Measurements from ENCODE around the gene CXCL13.
A peak's percentile ranks its signal among the peaks of the same experiment; 100 is the strongest.

CXCL13 gene

GRCh38 chr4:77591532-77591931, 14.1 kb upstream of the CXCL13 start:
- H3K4me3 Mint-ChIP-seq = no peak overlapping the region
- H3K27ac Mint-ChIP-seq = no peak overlapping the region
- H3K4me1 Mint-ChIP-seq (ENCODE audit: low read depth) = peaks cover 19% of the 10 kb centered on the region
- no peaks in the 10 kb centered on the region for H3K27me3 Mint-ChIP-seq
- H3K36me3 Mint-ChIP-seq = no peaks in the 10 kb centered on the region
- H3K9me3 Mint-ChIP-seq (ENCODE audit: low read depth) = no peaks in the 10 kb centered on the region

GRCh38 chr4:77593101-77593500, 12.5 kb upstream of the CXCL13 start:
- Mint-ChIP-seq H3K27ac (peak overlapping the region; percentile 43), H3K36me3 (no peaks in the 10 kb centered on the region), H3K27me3 (no peaks in the 10 kb centered on the region), H3K4me1 (ENCODE audit: low read depth) (peaks cover 10% of the 10 kb centered on the region), H3K4me3 (no peak overlapping the region), H3K9me3 (ENCODE audit: low read depth) (no peaks in the 10 kb centered on the region)

GRCh38 chr4:77593993-77594392, 11.6 kb upstream of the CXCL13 start:
- Mint-ChIP-seq H3K27ac (no peak overlapping the region), H3K9me3 (ENCODE audit: low read depth) (no peaks in the 10 kb centered on the region), H3K4me1 (ENCODE audit: low read depth) (peaks cover 5% of the 10 kb centered on the region), H3K36me3 (no peaks in the 10 kb centered on the region), H3K27me3 (no peaks in the 10 kb centered on the region), H3K4me3 (no peak overlapping the region)

- Mint-ChIP-seq H3K4me1 (ENCODE audit: low read depth) (peaks cover 3% of the 10 kb centered on the region), H3K27me3 (peaks cover 4% of the 10 kb centered on the region), H3K9me3 (ENCODE audit: low read depth) (no peaks in the 10 kb centered on the region), H3K36me3 (no peaks in the 10 kb centered on the region), H3K4me3 (no peak overlapping the region), H3K27ac (no peak overlapping the region)
Observed at GRCh38 chr4:77595364-77595973, 10.2 kb upstream of the CXCL13 start.

GRCh38 chr4:77599378-77599777, 6.2 kb upstream of the CXCL13 start:
- no peaks in the 10 kb centered on the region for H3K9me3 Mint-ChIP-seq (ENCODE audit: low read depth)
- no peaks in the 10 kb centered on the region for H3K4me1 Mint-ChIP-seq (ENCODE audit: low read depth)
- H3K4me3 Mint-ChIP-seq = no peak overlapping the region
- no peaks in the 10 kb centered on the region for H3K36me3 Mint-ChIP-seq
- H3K27ac Mint-ChIP-seq = no peak overlapping the region
- H3K27me3 Mint-ChIP-seq = peaks cover 6% of the 10 kb centered on the region

- no peak overlapping the region for H3K4me3 Mint-ChIP-seq
- no peaks in the 10 kb centered on the region for H3K9me3 Mint-ChIP-seq (ENCODE audit: low read depth)
Observed at GRCh38 chr4:77600521-77601451, 4.8 kb upstream of the CXCL13 start.

GRCh38 chr4:77601614-77602187, 3.9 kb upstream of the CXCL13 start:
- no peaks in the 10 kb centered on the region for H3K9me3 Mint-ChIP-seq (ENCODE audit: low read depth)
- H3K27me3 Mint-ChIP-seq = peaks cover 6% of the 10 kb centered on the region
- H3K4me3 Mint-ChIP-seq = no peak overlapping the region
- no peaks in the 10 kb centered on the region for H3K36me3 Mint-ChIP-seq
- no peaks in the 10 kb centered on the region for H3K4me1 Mint-ChIP-seq (ENCODE audit: low read depth)
- no peak overlapping the region for H3K27ac Mint-ChIP-seq

More at GRCh38 chr4:77600521-77601451, 4.8 kb upstream of the CXCL13 start:
- no peaks in the 10 kb centered on the region for H3K4me1 Mint-ChIP-seq (ENCODE audit: low read depth)
- H3K36me3 Mint-ChIP-seq = no peaks in the 10 kb centered on the region
- H3K27me3 Mint-ChIP-seq = peaks cover 6% of the 10 kb centered on the region
- H3K27ac Mint-ChIP-seq = no peak overlapping the region

GRCh38 chr4:77613267-77613666, 7.6 kb downstream of the CXCL13 start:
- no peaks in the 10 kb centered on the region for H3K36me3 Mint-ChIP-seq

GRCh38 chr4:77615153-77615552, 9.5 kb downstream of the CXCL13 start:
- peaks cover 16% of the 10 kb centered on the region for H3K27me3 Mint-ChIP-seq
- no peaks in the 10 kb centered on the region for H3K36me3 Mint-ChIP-seq
- H3K4me1 Mint-ChIP-seq (ENCODE audit: low read depth) = peaks cover 4% of the 10 kb centered on the region
- H3K4me3 Mint-ChIP-seq = no peak overlapping the region
- no peak overlapping the region for H3K27ac Mint-ChIP-seq
- H3K9me3 Mint-ChIP-seq (ENCODE audit: low read depth) = no peaks in the 10 kb centered on the region

More at GRCh38 chr4:77613267-77613666, 7.6 kb downstream of the CXCL13 start:
- Mint-ChIP-seq H3K4me3 (no peak overlapping the region), H3K4me1 (ENCODE audit: low read depth) (no peaks in the 10 kb centered on the region), H3K9me3 (ENCODE audit: low read depth) (no peaks in the 10 kb centered on the region), H3K27me3 (peaks cover 11% of the 10 kb centered on the region), H3K27ac (no peak overlapping the region)

GRCh38 chr4:77617203-77617602, 11.6 kb downstream of the CXCL13 start:
- Mint-ChIP-seq H3K27me3 (peaks cover 11% of the 10 kb centered on the region), H3K36me3 (no peaks in the 10 kb centered on the region), H3K9me3 (ENCODE audit: low read depth) (no peaks in the 10 kb centered on the region), H3K27ac (no peak overlapping the region), H3K4me3 (no peak overlapping the region), H3K4me1 (ENCODE audit: low read depth) (peaks cover 4% of the 10 kb centered on the region)

- H3K27ac Mint-ChIP-seq = no peak overlapping the region
- H3K9me3 Mint-ChIP-seq (ENCODE audit: low read depth) = no peaks in the 10 kb centered on the region
- H3K4me3 Mint-ChIP-seq = no peak overlapping the region
- H3K36me3 Mint-ChIP-seq = no peaks in the 10 kb centered on the region
- peaks cover 7% of the 10 kb centered on the region for H3K27me3 Mint-ChIP-seq
- H3K4me1 Mint-ChIP-seq (ENCODE audit: low read depth) = peaks cover 4% of the 10 kb centered on the region
Observed at GRCh38 chr4:77618383-77619241, 13.0 kb downstream of the CXCL13 start.

GRCh38 chr4:77619408-77619807, 13.8 kb downstream of the CXCL13 start:
- no peak overlapping the region for H3K4me3 Mint-ChIP-seq
- no peaks in the 10 kb centered on the region for H3K9me3 Mint-ChIP-seq (ENCODE audit: low read depth)
- H3K36me3 Mint-ChIP-seq = no peaks in the 10 kb centered on the region
- peaks cover 7% of the 10 kb centered on the region for H3K27me3 Mint-ChIP-seq
- H3K4me1 Mint-ChIP-seq (ENCODE audit: low read depth) = peaks cover 4% of the 10 kb centered on the region
- no peak overlapping the region for H3K27ac Mint-ChIP-seq

GRCh38 chr4:77621254-77621653, 15.6 kb downstream of the CXCL13 start:
- no peaks in the 10 kb centered on the region for H3K9me3 Mint-ChIP-seq (ENCODE audit: low read depth)
- peaks cover 4% of the 10 kb centered on the region for H3K27me3 Mint-ChIP-seq
- no peaks in the 10 kb centered on the region for H3K36me3 Mint-ChIP-seq
- no peak overlapping the region for H3K27ac Mint-ChIP-seq
- peaks cover 4% of the 10 kb centered on the region for H3K4me1 Mint-ChIP-seq (ENCODE audit: low read depth)
- H3K4me3 Mint-ChIP-seq = no peak overlapping the region

GRCh38 chr4:77623091-77623490, 17.5 kb downstream of the CXCL13 start:
- Mint-ChIP-seq H3K36me3 (no peaks in the 10 kb centered on the region), H3K9me3 (ENCODE audit: low read depth) (no peaks in the 10 kb centered on the region)

More at GRCh38 chr4:77623091-77623490, 17.5 kb downstream of the CXCL13 start:
- H3K4me3 Mint-ChIP-seq = no peak overlapping the region
- peaks cover 4% of the 10 kb centered on the region for H3K27me3 Mint-ChIP-seq
- peaks cover 4% of the 10 kb centered on the region for H3K4me1 Mint-ChIP-seq (ENCODE audit: low read depth)
- no peak overlapping the region for H3K27ac Mint-ChIP-seq

Data from activated naive CD8-positive, alpha-beta T cell (primary cell).